IMR-90 (cell line): Measurements from ENCODE around the gene EPHB1. TPM values are rescaled to one million over a fixed set of nuclear protein-coding genes. Genes with fewer than 3 reads are reported as not detected.

ENCODE experiments used
- ATAC-seq: fragments of 200-7000 bp; cut with Tn5 transposase; 2 replicates; pipeline ENCODE4 v1.9.1; 2020; ENCODE audit warnings: low read depth, mild to moderate bottlenecking, moderate library complexity
- BruUV-seq: library from RNA; stranded (reverse); fragments of 400-500 nt; replicated peaks from 2 replicates; lab custom pipeline; 2021; lab: Mats Ljungman, UMichigan
- CTCF ChIA-PET: fragments of 300-600 bp; formaldehyde crosslinking; extraction: SDS; loops from one replicate; lab custom pipeline; 2021; ENCODE audit warnings: antibody characterized with exemption; lab: Yijun Ruan, JAX
- POLR2A ChIA-PET: fragments of 300-600 bp; sonication (Branson Sonifier 250); formaldehyde crosslinking; loops from one replicate; lab custom pipeline; 2022; ENCODE audit warnings: antibody characterized with exemption; ENCODE audit not compliant: unreplicated experiment; lab: Charles Lee
- DNase-seq: peaks from one replicate; pipeline ENCODE4 v3.0.0; 2013
- H2AFZ ChIP-seq: replicated peaks from 2 replicates; pipeline ENCODE3; 2013; ENCODE audit warnings: low read length, mild to moderate bottlenecking; ENCODE audit not compliant: poor library complexity
- H2AK5ac ChIP-seq: 2 replicates; pipeline ENCODE4 v1.6.1; 2013; ENCODE audit warnings: low read depth, low read length, inconsistent platforms
- H2AK9ac ChIP-seq: replicated peaks from 2 replicates; pipeline ENCODE3; 2013; ENCODE audit warnings: mild to moderate bottlenecking, low read depth, low read length, moderate library complexity; ENCODE audit not compliant: poor library complexity
- H2BK120ac ChIP-seq: 2 replicates; pipeline ENCODE4 v1.6.1; 2013; ENCODE audit warnings: low read depth, low read length, inconsistent platforms
- H2BK15ac ChIP-seq: 3 replicates; pipeline ENCODE4 v1.6.1; 2013; ENCODE audit warnings: low read depth, low read length, inconsistent platforms
- H2BK20ac ChIP-seq: 2 replicates; pipeline ENCODE4 v1.6.1; 2013; ENCODE audit warnings: low read depth, mild to moderate bottlenecking, inconsistent platforms, low read length, moderate library complexity
- H2BK5ac ChIP-seq: 2 replicates; pipeline ENCODE4 v1.6.1; 2013; ENCODE audit warnings: mild to moderate bottlenecking, low read depth, low read length, inconsistent platforms; ENCODE audit not compliant: poor library complexity, severe bottlenecking
- H3K14ac ChIP-seq: replicated peaks from 2 replicates; pipeline ENCODE4 v1.6.1; 2013; ENCODE audit warnings: low read depth, low read length, inconsistent platforms
- H3K18ac ChIP-seq: 2 replicates; pipeline ENCODE4 v1.6.1; 2013; ENCODE audit warnings: low read depth, low read length, control low read depth
- H3K23ac ChIP-seq: 2 replicates; pipeline ENCODE4 v1.6.1; 2013; ENCODE audit warnings: low read depth, low read length, inconsistent platforms
- H3K27ac ChIP-seq: 2 replicates; pipeline ENCODE4 v1.5.1; 2013; ENCODE audit warnings: mild to moderate bottlenecking, control low read depth, low read length; ENCODE audit not compliant: insufficient read depth
- H3K27me3 ChIP-seq: 2 replicates; pipeline ENCODE4 v1.6.1; 2013; ENCODE audit warnings: low read length; ENCODE audit not compliant: control insufficient read depth, insufficient read depth
- H3K36me3 ChIP-seq: 2 replicates; pipeline ENCODE4 v1.6.1; 2013; ENCODE audit warnings: low read length, mixed read lengths; ENCODE audit not compliant: control insufficient read depth, insufficient read depth
- H3K4ac ChIP-seq: 2 replicates; pipeline ENCODE4 v1.6.1; 2013; ENCODE audit warnings: low read depth, low read length, inconsistent platforms
- H3K4me1 ChIP-seq: 2 replicates; pipeline ENCODE4 v1.6.1; 2013; ENCODE audit warnings: low read length, mixed read lengths; ENCODE audit not compliant: control insufficient read depth, insufficient read depth
- H3K4me2 ChIP-seq: 2 replicates; pipeline ENCODE4 v1.6.1; 2013; ENCODE audit warnings: low read depth, mild to moderate bottlenecking, control low read depth, low read length, moderate library complexity
- H3K4me3 ChIP-seq: 2 replicates; pipeline ENCODE4 v1.5.1; 2013; ENCODE audit warnings: low read depth, mild to moderate bottlenecking, control low read depth, low read length, moderate library complexity; ENCODE audit not compliant: insufficient read depth
- H3K56ac ChIP-seq: 2 replicates; pipeline ENCODE4 v1.6.1; 2013; ENCODE audit warnings: low read length, inconsistent platforms; ENCODE audit not compliant: insufficient read depth; ENCODE audit errors: extremely low read depth
- H3K79me1 ChIP-seq, 2 experiments: 2 replicates each; pipeline ENCODE4 v1.6.1; 2013; ENCODE audit warnings: low read length in 2 of 2, inconsistent platforms in 1 of 2, low read depth in 1 of 2
- H3K9ac ChIP-seq: 2 replicates; pipeline ENCODE4 v1.6.1; 2013; ENCODE audit warnings: low read depth, low read length, control low read depth
- H3K9me1 ChIP-seq: 2 replicates; pipeline ENCODE4 v1.6.1; 2013; ENCODE audit warnings: low read length, inconsistent platforms; ENCODE audit not compliant: insufficient read depth
- H3K9me3 ChIP-seq: 2 replicates; pipeline ENCODE4 v1.6.1; 2013; ENCODE audit warnings: low read length; ENCODE audit not compliant: control insufficient read depth, insufficient read depth
- H4K20me1 ChIP-seq: 2 replicates; pipeline ENCODE4 v1.6.1; 2013; ENCODE audit warnings: low read length, inconsistent platforms; ENCODE audit not compliant: insufficient read depth
- H4K5ac ChIP-seq: 2 replicates; pipeline ENCODE4 v1.6.1; 2013; ENCODE audit warnings: mild to moderate bottlenecking, low read depth, low read length, control low read depth
- H4K8ac ChIP-seq, 2 experiments: 2 replicates each; pipeline ENCODE4 v1.6.1; 2013; ENCODE audit warnings: low read depth in 2 of 2, low read length in 2 of 2, control low read depth in 1 of 2, inconsistent platforms in 1 of 2
- H4K91ac ChIP-seq: 2 replicates; pipeline ENCODE4 v1.6.1; 2013; ENCODE audit warnings: low read depth, low read length, inconsistent platforms; ENCODE audit not compliant: insufficient read depth
- MAZ ChIP-seq: IDR thresholded peaks from 2 replicates; pipeline ENCODE4 v1.6.1; 2012; ENCODE audit warnings: low read depth, mild to moderate bottlenecking, low read length, improper control_type of control experiment, moderate library complexity, borderline replicate concordance
- SMC3 ChIP-seq: fragments of 150-350 bp; IDR thresholded peaks from 2 replicates; pipeline ENCODE4 v1.6.1; 2016; ENCODE audit warnings: low read depth, mild to moderate bottlenecking, antibody characterized with exemption, low read length, moderate library complexity
- WGBS, 2 experiments: methylation state at CpG; one replicate each; pipeline versions ENCODE4 v1.1.5 to v1.1.7; 2013; ENCODE audit warnings: missing lambda C conversion rate in 2 of 2; ENCODE audit not compliant: insufficient read length in 1 of 2; ENCODE audit errors: extremely low coverage in 2 of 2; 5-methylcytosine and 5-hydroxymethylcytosine counted together
- dilution Hi-C: fragments of 300-500 bp; cut with HindIII; formaldehyde crosslinking; loops from one replicate; pipeline ENCODE4 v1.14.3; 2018; ENCODE audit warnings: low sequenced_read_pairs; ENCODE audit not compliant: unreplicated experiment
- in situ Hi-C: fragments of 300-500 bp; cut with MboI; formaldehyde crosslinking; loops from 3 replicates; pipeline ENCODE4 v1.14.3; 2019; ENCODE audit warnings: low sequenced_read_pairs, inconsistent platforms, mixed read lengths
- intact Hi-C: fragments of 100-400 bp; cut with micrococcal nuclease; formaldehyde crosslinking; loops from 2 replicates; pipeline ENCODE4 v1.10.0; 2022
- polyA plus RNA-seq, 3 experiments: library from polyadenylated mRNA; depleted of rRNA; stranded (reverse); fragments of >200 nt; gene quantifications; 2 replicates each; pipeline ENCODE4 v1.2.3, GENCODE V29; 2012; ENCODE audit warnings: low replicate concordance in 1 of 3
- total RNA-seq: library from RNA; depleted of rRNA; stranded (reverse); fragments of >200 nt; gene quantifications from 2 replicates; pipeline ENCODE4 v1.2.3, GENCODE V29; 2012

EPHB1 gene
- total and polyA plus RNA-seq, 2 of the 4 experiments (the other 2 are of a cell fraction): 0.17 to 0.36 TPM

GRCh38 chr3:135238236-135238830 is 443.3 kb downstream of the EPHB1 start:
- no peak overlapping the region for H2AFZ ChIP-seq
- H3K9me1 ChIP-seq: no peaks in the 10 kb centered on the region
- no peaks in the 10 kb centered on the region for H4K20me1 ChIP-seq
- WGBS, 2 experiments: no CpG with 5 or more reads among the region's 4 CpGs
- H3K27me3 ChIP-seq: no peaks in the 10 kb centered on the region
- ATAC-seq: no peak
- dilution Hi-C loops: no loop called here
- H4K5ac ChIP-seq: no peak overlapping the region
- H3K36me3 ChIP-seq: no peaks in the 10 kb centered on the region
- no peaks in the 10 kb centered on the region for H3K79me1 ChIP-seq
- H2AK9ac ChIP-seq: no peak overlapping the region
- no peak for TF ChIP-seq SMC3
- TF ChIP-seq MAZ: no peak
- peaks cover 4% of the 10 kb centered on the region; the same call in 1 of the 2 replicates for H3K9me3 ChIP-seq
- no TSS peak for BruUV-seq
- no peak overlapping the region for H3K4me3 ChIP-seq
- H3K27ac ChIP-seq: no peak overlapping the region
- in situ Hi-C loops: no loop called here
- no peak overlapping the region for H3K4ac ChIP-seq
- intact Hi-C loops: no loop called here
- H3K4me2 ChIP-seq: no peak overlapping the region
- ChIA-PET CTCF (no interaction called here), POLR2A (no interaction called here)
- no peak overlapping the region for H2BK20ac ChIP-seq
- no peak overlapping the region for H4K8ac ChIP-seq
- no peak overlapping the region for H2BK5ac ChIP-seq
- no peak overlapping the region for H4K91ac ChIP-seq
- H3K4me1 ChIP-seq: no peaks in the 10 kb centered on the region
- H3K23ac ChIP-seq: no peak overlapping the region
- H2BK15ac ChIP-seq: no peak overlapping the region
- H3K14ac ChIP-seq: no peak overlapping the region
- DNase-seq: no peak
- no peak overlapping the region for H2BK120ac ChIP-seq
- no peak overlapping the region for H3K18ac ChIP-seq
- no peak overlapping the region for H3K56ac ChIP-seq
- no peak overlapping the region for H3K9ac ChIP-seq
- H2AK5ac ChIP-seq: no peak overlapping the region
